ENCODE data around the gene KCTD16.

KCTD16 gene

GRCh38 chr5:144170276-144171024 lies at the start of gene KCTD16, which contains the start of gene YIPF5:
TSS of gene KCTD16 (plus strand) at chr5:144170873.
TSS of gene YIPF5 (minus strand) at chr5:144170659. CDS start at chr5:144169955, 704 bp downstream.
- Histone ChIP-seq H3K9ac (ENCODE audit: low read depth in 1 of 2, low read length in 2 of 2) (peak within 1 kb of the TSS; percentile 82 to 92), H3K9me3 (ENCODE audit: control insufficient read depth in 1 of 2, low read length in 2 of 2) (no peaks in the 10 kb centered on the region), H3K4me3 (ENCODE audit: low read depth in 1 of 2, low read length in 2 of 2) (peak within 1 kb of the TSS; percentile 92 to 98), H3K4me1 (ENCODE audit: control insufficient read depth in 1 of 2, insufficient read depth in 2 of 2, low read length in 2 of 2) (peaks cover 14 to 18% of the 10 kb centered on the region in 2 donors), H3K27ac (ENCODE audit: low read depth, low read length) (peak within 1 kb of the TSS; percentile 43), H3K36me3 (ENCODE audit: control insufficient read depth in 1 of 2, insufficient read depth in 2 of 2, low read length in 2 of 2) (peaks cover 0 to 14% of the 10 kb centered on the region in 2 donors), H3K27me3 (ENCODE audit: control insufficient read depth in 1 of 2, insufficient read depth in 2 of 2, low read length in 2 of 2) (peaks cover 0 to 4% of the 10 kb centered on the region in 2 donors)

GRCh38 chr5:144121577-144121976 lies 49.1 kb upstream of the KCTD16 start:
- Histone ChIP-seq H3K9me3 (ENCODE audit: control insufficient read depth in 1 of 2, low read length in 2 of 2) (no peaks in the 10 kb centered on the region), H3K4me1 (ENCODE audit: control insufficient read depth in 1 of 2, insufficient read depth in 2 of 2, low read length in 2 of 2) (no peaks in the 10 kb centered on the region), H3K27me3 (ENCODE audit: control insufficient read depth in 1 of 2, insufficient read depth in 2 of 2, low read length in 2 of 2) (no peaks in the 10 kb centered on the region), H3K4me3 (ENCODE audit: low read depth in 1 of 2, low read length in 2 of 2) (no peak overlapping the region), H3K36me3 (ENCODE audit: control insufficient read depth in 1 of 2, insufficient read depth in 2 of 2, low read length in 2 of 2) (no peaks in the 10 kb centered on the region), H3K9ac (ENCODE audit: low read depth in 1 of 2, low read length in 2 of 2) (no peak overlapping the region), H3K27ac (ENCODE audit: low read depth, low read length) (no peak overlapping the region)

- Histone ChIP-seq H3K4me3 (ENCODE audit: low read depth in 1 of 2, low read length in 2 of 2) (no peak overlapping the region), H3K36me3 (ENCODE audit: control insufficient read depth in 1 of 2, insufficient read depth in 2 of 2, low read length in 2 of 2) (no peaks in the 10 kb centered on the region)
Observed at GRCh38 chr5:144122081-144122480, 48.6 kb upstream of the KCTD16 start.

GRCh38 chr5:144122641-144123040 lies 48.0 kb upstream of the KCTD16 start:
- no peak overlapping the region for H3K9ac ChIP-seq (ENCODE audit: low read depth in 1 of 2, low read length in 2 of 2)
- H3K4me3 ChIP-seq (ENCODE audit: low read depth in 1 of 2, low read length in 2 of 2), result no peak overlapping the region
- H3K9me3 ChIP-seq (ENCODE audit: control insufficient read depth in 1 of 2, low read length in 2 of 2), result no peaks in the 10 kb centered on the region
- no peaks in the 10 kb centered on the region for H3K4me1 ChIP-seq (ENCODE audit: control insufficient read depth in 1 of 2, insufficient read depth in 2 of 2, low read length in 2 of 2)
- no peak overlapping the region for H3K27ac ChIP-seq (ENCODE audit: low read depth, low read length)
- no peaks in the 10 kb centered on the region for H3K36me3 ChIP-seq (ENCODE audit: control insufficient read depth in 1 of 2, insufficient read depth in 2 of 2, low read length in 2 of 2)
- no peaks in the 10 kb centered on the region for H3K27me3 ChIP-seq (ENCODE audit: control insufficient read depth in 1 of 2, insufficient read depth in 2 of 2, low read length in 2 of 2)

More at GRCh38 chr5:144122081-144122480, 48.6 kb upstream of the KCTD16 start:
- H3K4me1 ChIP-seq (ENCODE audit: control insufficient read depth in 1 of 2, insufficient read depth in 2 of 2, low read length in 2 of 2), result no peaks in the 10 kb centered on the region
- no peaks in the 10 kb centered on the region for H3K27me3 ChIP-seq (ENCODE audit: control insufficient read depth in 1 of 2, insufficient read depth in 2 of 2, low read length in 2 of 2)
- no peak overlapping the region for H3K9ac ChIP-seq (ENCODE audit: low read depth in 1 of 2, low read length in 2 of 2)
- no peaks in the 10 kb centered on the region for H3K9me3 ChIP-seq (ENCODE audit: control insufficient read depth in 1 of 2, low read length in 2 of 2)
- H3K27ac ChIP-seq (ENCODE audit: low read depth, low read length), result no peak overlapping the region

GRCh38 chr5:144125163-144125726 lies 45.4 kb upstream of the KCTD16 start:
- H3K4me3 ChIP-seq (ENCODE audit: low read depth in 1 of 2, low read length in 2 of 2), result no peak overlapping the region
- H3K36me3 ChIP-seq (ENCODE audit: control insufficient read depth in 1 of 2, insufficient read depth in 2 of 2, low read length in 2 of 2), result no peaks in the 10 kb centered on the region
- no peak overlapping the region for H3K27ac ChIP-seq (ENCODE audit: low read depth, low read length)
- H3K4me1 ChIP-seq (ENCODE audit: control insufficient read depth in 1 of 2, insufficient read depth in 2 of 2, low read length in 2 of 2), result no peaks in the 10 kb centered on the region
- no peak overlapping the region for H3K9ac ChIP-seq (ENCODE audit: low read depth in 1 of 2, low read length in 2 of 2)
- H3K9me3 ChIP-seq (ENCODE audit: control insufficient read depth in 1 of 2, low read length in 2 of 2), result no peaks in the 10 kb centered on the region
- H3K27me3 ChIP-seq (ENCODE audit: control insufficient read depth in 1 of 2, insufficient read depth in 2 of 2, low read length in 2 of 2), result no peaks in the 10 kb centered on the region

- H3K4me3 ChIP-seq (ENCODE audit: low read depth in 1 of 2, low read length in 2 of 2), result no peak overlapping the region
- no peaks in the 10 kb centered on the region for H3K9me3 ChIP-seq (ENCODE audit: control insufficient read depth in 1 of 2, low read length in 2 of 2)
- H3K27ac ChIP-seq (ENCODE audit: low read depth, low read length), result no peak overlapping the region
- H3K27me3 ChIP-seq (ENCODE audit: control insufficient read depth in 1 of 2, insufficient read depth in 2 of 2, low read length in 2 of 2), result no peaks in the 10 kb centered on the region
- no peaks in the 10 kb centered on the region for H3K36me3 ChIP-seq (ENCODE audit: control insufficient read depth in 1 of 2, insufficient read depth in 2 of 2, low read length in 2 of 2)
- no peak overlapping the region for H3K9ac ChIP-seq (ENCODE audit: low read depth in 1 of 2, low read length in 2 of 2)
- no peaks in the 10 kb centered on the region for H3K4me1 ChIP-seq (ENCODE audit: control insufficient read depth in 1 of 2, insufficient read depth in 2 of 2, low read length in 2 of 2)
Observed at GRCh38 chr5:144126707-144127106, 44.0 kb upstream of the KCTD16 start.

GRCh38 chr5:144128844-144129243 lies 41.8 kb upstream of the KCTD16 start:
- Histone ChIP-seq H3K9me3 (ENCODE audit: control insufficient read depth in 1 of 2, low read length in 2 of 2) (no peaks in the 10 kb centered on the region), H3K4me1 (ENCODE audit: control insufficient read depth in 1 of 2, insufficient read depth in 2 of 2, low read length in 2 of 2) (no peaks in the 10 kb centered on the region), H3K4me3 (ENCODE audit: low read depth in 1 of 2, low read length in 2 of 2) (no peak overlapping the region), H3K9ac (ENCODE audit: low read depth in 1 of 2, low read length in 2 of 2) (no peak overlapping the region), H3K27ac (ENCODE audit: low read depth, low read length) (no peak overlapping the region), H3K36me3 (ENCODE audit: control insufficient read depth in 1 of 2, insufficient read depth in 2 of 2, low read length in 2 of 2) (no peaks in the 10 kb centered on the region), H3K27me3 (ENCODE audit: control insufficient read depth in 1 of 2, insufficient read depth in 2 of 2, low read length in 2 of 2) (no peaks in the 10 kb centered on the region)

GRCh38 chr5:144130306-144130705 lies 40.4 kb upstream of the KCTD16 start:
- no peaks in the 10 kb centered on the region for H3K9me3 ChIP-seq (ENCODE audit: control insufficient read depth in 1 of 2, low read length in 2 of 2)
- no peaks in the 10 kb centered on the region for H3K27me3 ChIP-seq (ENCODE audit: control insufficient read depth in 1 of 2, insufficient read depth in 2 of 2, low read length in 2 of 2)
- H3K4me1 ChIP-seq (ENCODE audit: control insufficient read depth in 1 of 2, insufficient read depth in 2 of 2, low read length in 2 of 2), result no peaks in the 10 kb centered on the region
- H3K36me3 ChIP-seq (ENCODE audit: control insufficient read depth in 1 of 2, insufficient read depth in 2 of 2, low read length in 2 of 2), result no peaks in the 10 kb centered on the region
- H3K9ac ChIP-seq (ENCODE audit: low read depth in 1 of 2, low read length in 2 of 2), result no peak overlapping the region
- no peak overlapping the region for H3K4me3 ChIP-seq (ENCODE audit: low read depth in 1 of 2, low read length in 2 of 2)
- H3K27ac ChIP-seq (ENCODE audit: low read depth, low read length), result no peak overlapping the region

- no peak overlapping the region for H3K27ac ChIP-seq (ENCODE audit: low read depth, low read length)
- H3K27me3 ChIP-seq (ENCODE audit: control insufficient read depth in 1 of 2, insufficient read depth in 2 of 2, low read length in 2 of 2), result no peaks in the 10 kb centered on the region
- no peak overlapping the region for H3K4me3 ChIP-seq (ENCODE audit: low read depth in 1 of 2, low read length in 2 of 2)
- no peaks in the 10 kb centered on the region for H3K4me1 ChIP-seq (ENCODE audit: control insufficient read depth in 1 of 2, insufficient read depth in 2 of 2, low read length in 2 of 2)
- H3K36me3 ChIP-seq (ENCODE audit: control insufficient read depth in 1 of 2, insufficient read depth in 2 of 2, low read length in 2 of 2), result no peaks in the 10 kb centered on the region
- H3K9ac ChIP-seq (ENCODE audit: low read depth in 1 of 2, low read length in 2 of 2), result no peak overlapping the region
- no peaks in the 10 kb centered on the region for H3K9me3 ChIP-seq (ENCODE audit: control insufficient read depth in 1 of 2, low read length in 2 of 2)
Observed at GRCh38 chr5:144131261-144131660, 39.4 kb upstream of the KCTD16 start.

- no peak overlapping the region for H3K27ac ChIP-seq (ENCODE audit: low read depth, low read length)
- no peak overlapping the region for H3K4me3 ChIP-seq (ENCODE audit: low read depth in 1 of 2, low read length in 2 of 2)
- no peaks in the 10 kb centered on the region for H3K9me3 ChIP-seq (ENCODE audit: control insufficient read depth in 1 of 2, low read length in 2 of 2)
- no peaks in the 10 kb centered on the region for H3K36me3 ChIP-seq (ENCODE audit: control insufficient read depth in 1 of 2, insufficient read depth in 2 of 2, low read length in 2 of 2)
- H3K9ac ChIP-seq (ENCODE audit: low read depth in 1 of 2, low read length in 2 of 2), result no peak overlapping the region
- no peaks in the 10 kb centered on the region for H3K27me3 ChIP-seq (ENCODE audit: control insufficient read depth in 1 of 2, insufficient read depth in 2 of 2, low read length in 2 of 2)
- no peaks in the 10 kb centered on the region for H3K4me1 ChIP-seq (ENCODE audit: control insufficient read depth in 1 of 2, insufficient read depth in 2 of 2, low read length in 2 of 2)
Observed at GRCh38 chr5:144133050-144133633, 37.5 kb upstream of the KCTD16 start.

Data from duodenal mucosa (tissue), 2 donors.